OCI-LY1 (cell line): ENCODE measurements around the gene KLHL29.

ENCODE experiments used
- CTCF ChIP-seq: fragments of 200-600 bp; sonication (generic), shearing (Covaris generic); IDR thresholded peaks from 2 replicates; pipeline ENCODE4 v1.5.1; 2017; ENCODE audit warnings: mild to moderate bottlenecking, antibody characterized with exemption, low read length, moderate library complexity, mixed read lengths
- EZH2 ChIP-seq: fragments of 200-600 bp; sonication (generic), shearing (Covaris generic); IDR thresholded peaks from 2 replicates; pipeline ENCODE4 v1.8.0; 2017; ENCODE audit warnings: borderline replicate concordance, mixed run types, mild to moderate bottlenecking, antibody characterized with exemption, low read length, moderate library complexity, mixed read lengths

- no peak for TF ChIP-seq CTCF
- no peak for TF ChIP-seq EZH2
Observed at GRCh38 chr2:23492921-23493320, 107.9 kb downstream of the KLHL29 start.
